Body of pancreas (tissue), 4 donors: Measurements from ENCODE around the gene PBRM1. TPM values are rescaled to one million over a fixed set of nuclear protein-coding genes. Genes with fewer than 3 reads are reported as not detected.

Experiments
- ATAC-seq: fragments of 150-250 bp; one replicate; pipeline ENCODE4 v1.9.1; 2016
- DNase-seq, 4 donors: peaks; one replicate each; pipeline ENCODE4 v3.0.0-alpha.2; 2019
- H3K27ac ChIP-seq, 4 donors: fragments of 200-600 bp; sonication (generic); 1 replicate in 3 of 4; 2 replicates in 1 of 4; pipeline versions ENCODE4 v1.5.1 to v1.6.1; 2016 to 2019; ENCODE audit warnings: mild to moderate bottlenecking in 1 of 4, mixed read lengths in 1 of 4, moderate library complexity in 1 of 4
- H3K27me3 ChIP-seq, 2 donors: fragments of 200-600 bp; sonication (generic); one replicate each; pipeline ENCODE4 v1.6.0; 2016; ENCODE audit warnings: mild to moderate bottlenecking in 1 of 2
- H3K36me3 ChIP-seq, 2 donors: fragments of 200-600 bp; sonication (generic); replicated peaks in 1 of 2; 2 replicates each; pipeline ENCODE4 v1.5.1; 2016; ENCODE audit warnings: low read depth in 2 of 2; ENCODE audit not compliant: insufficient read depth in 1 of 2
- H3K4me1 ChIP-seq: fragments of 200-600 bp; sonication (generic); one replicate; pipeline ENCODE4 v1.6.0; 2016
- H3K4me3 ChIP-seq, 2 donors: fragments of 200-600 bp; sonication (generic); 1 replicate in 1 of 2; 2 replicates in 1 of 2; pipeline ENCODE4 v1.5.1; 2016 to 2019
- H3K9me3 ChIP-seq, 3 donors: fragments of 200-600 bp; sonication (generic); 1 replicate in 2 of 3; 2 replicates in 1 of 3; pipeline ENCODE4 v1.5.1; 2016
- POLR2A ChIP-seq, 3 donors: fragments of 450-650 bp; IDR thresholded peaks; one replicate each; pipeline ENCODE4 v1.6.1; 2016; ENCODE audit warnings: antibody characterized with exemption in 3 of 3, mild to moderate bottlenecking in 2 of 3
- WGBS, 2 donors: methylation state at CpG; one replicate each; pipeline ENCODE4 v1.1.5; 2017; 5-methylcytosine and 5-hydroxymethylcytosine counted together
- intact Hi-C: fragments of 100-400 bp; cut with DNase I; formaldehyde crosslinking; loops from one replicate; pipeline ENCODE4 v1.15.1; 2023
- total RNA-seq, 2 donors: library from RNA; depleted of rRNA; stranded (reverse); fragments of >200 nt; gene quantifications; one replicate each; pipeline ENCODE4 v1.1.0, GENCODE V29; 2016
- TF ChIP-seq, protein P1 (sequence below), 7 experiments: fragments of 450-650 bp in 4 of 7; fragments of 200-600 bp in 3 of 7; sonication (generic) in 3 of 7; IDR thresholded peaks; one replicate each; pipeline ENCODE4 v1.5.1; 2016 to 2019; ENCODE audit warnings: antibody characterized with exemption in 7 of 7

The PBRM1 gene
- total RNA-seq, 2 donors from 2014 or later = 62.3 to 72.8 TPM

DNA sequence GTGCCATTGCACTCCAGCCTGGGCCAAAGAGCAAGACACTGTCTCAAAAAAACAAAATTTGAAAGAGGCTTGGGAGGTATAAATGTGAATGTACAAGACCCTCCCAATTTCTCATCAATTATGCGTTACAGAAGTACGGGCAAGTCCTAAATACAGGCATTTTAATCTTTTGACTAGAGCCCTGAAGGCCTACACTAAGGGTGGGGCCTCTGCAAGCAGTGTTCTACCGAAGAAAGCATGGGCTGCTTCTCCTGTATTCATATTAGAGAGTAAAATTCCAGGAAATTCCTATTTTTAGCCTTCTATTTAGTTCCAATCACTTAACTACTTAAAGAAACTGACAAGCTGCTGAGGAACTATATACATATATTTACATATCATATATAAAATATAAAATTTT is 25.7 kb downstream of the PBRM1 start:
- WGBS, 2 donors = 75 to 89% methylated on average over 3 of the region's 3 CpGs
- H3K27me3 ChIP-seq = no peaks in the 10 kb centered on the region
- TF ChIP-seq, protein P1, sequence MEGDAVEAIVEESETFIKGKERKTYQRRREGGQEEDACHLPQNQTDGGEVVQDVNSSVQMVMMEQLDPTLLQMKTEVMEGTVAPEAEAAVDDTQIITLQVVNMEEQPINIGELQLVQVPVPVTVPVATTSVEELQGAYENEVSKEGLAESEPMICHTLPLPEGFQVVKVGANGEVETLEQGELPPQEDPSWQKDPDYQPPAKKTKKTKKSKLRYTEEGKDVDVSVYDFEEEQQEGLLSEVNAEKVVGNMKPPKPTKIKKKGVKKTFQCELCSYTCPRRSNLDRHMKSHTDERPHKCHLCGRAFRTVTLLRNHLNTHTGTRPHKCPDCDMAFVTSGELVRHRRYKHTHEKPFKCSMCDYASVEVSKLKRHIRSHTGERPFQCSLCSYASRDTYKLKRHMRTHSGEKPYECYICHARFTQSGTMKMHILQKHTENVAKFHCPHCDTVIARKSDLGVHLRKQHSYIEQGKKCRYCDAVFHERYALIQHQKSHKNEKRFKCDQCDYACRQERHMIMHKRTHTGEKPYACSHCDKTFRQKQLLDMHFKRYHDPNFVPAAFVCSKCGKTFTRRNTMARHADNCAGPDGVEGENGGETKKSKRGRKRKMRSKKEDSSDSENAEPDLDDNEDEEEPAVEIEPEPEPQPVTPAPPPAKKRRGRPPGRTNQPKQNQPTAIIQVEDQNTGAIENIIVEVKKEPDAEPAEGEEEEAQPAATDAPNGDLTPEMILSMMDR (IDR thresholded peaks at IDR 0.05) = no peak
- no peak for TF ChIP-seq POLR2A (IDR thresholded peaks at IDR 0.05)
- no peaks in the 10 kb centered on the region for H3K4me1 ChIP-seq
- no peak for ATAC-seq
- DNase-seq = no peak
- H3K4me3 ChIP-seq = no peak overlapping the region
- H3K27ac ChIP-seq = no peak overlapping the region
- H3K9me3 ChIP-seq = no peaks in the 10 kb centered on the region
- H3K36me3 ChIP-seq = peaks cover 9 to 36% of the 10 kb centered on the region in 2 donors
- intact Hi-C loops = no loop called here

DNA sequence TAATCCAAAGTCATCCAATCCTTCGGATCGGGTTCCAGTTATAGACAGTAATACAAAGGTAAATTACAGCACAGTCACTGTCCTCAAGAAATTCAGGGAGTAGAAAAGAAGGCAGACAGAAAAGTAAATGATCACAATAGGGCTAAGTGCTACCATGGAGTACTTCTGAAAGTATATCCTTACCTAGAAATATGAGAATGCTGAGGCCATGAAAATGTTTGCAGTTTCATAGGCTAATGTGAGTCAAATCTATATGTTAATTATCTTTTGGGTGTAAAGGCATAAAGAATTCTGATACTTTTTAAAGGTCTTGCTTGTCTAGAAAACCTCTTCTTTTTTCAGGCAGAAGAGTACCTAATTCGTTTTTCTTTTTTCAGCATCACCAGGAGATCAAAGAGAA is 29.8 kb downstream of the PBRM1 start:
- ATAC-seq (no peak), DNase-seq (no peak)
- intact Hi-C loops = no loop called here
- WGBS, 2 donors = 85 to 92% methylated on average over 3 of the region's 3 CpGs
- H3K9me3 ChIP-seq = no peaks in the 10 kb centered on the region
- no peak overlapping the region for H3K4me3 ChIP-seq
- H3K27ac ChIP-seq = no peak overlapping the region
- no peaks in the 10 kb centered on the region for H3K27me3 ChIP-seq
- no peak for TF ChIP-seq POLR2A (IDR thresholded peaks at IDR 0.05)
- TF ChIP-seq, protein P1 (IDR thresholded peaks at IDR 0.05) = no peak
- H3K36me3 ChIP-seq = peaks cover 9 to 41% of the 10 kb centered on the region in 2 donors
- H3K4me1 ChIP-seq = no peaks in the 10 kb centered on the region

DNA sequence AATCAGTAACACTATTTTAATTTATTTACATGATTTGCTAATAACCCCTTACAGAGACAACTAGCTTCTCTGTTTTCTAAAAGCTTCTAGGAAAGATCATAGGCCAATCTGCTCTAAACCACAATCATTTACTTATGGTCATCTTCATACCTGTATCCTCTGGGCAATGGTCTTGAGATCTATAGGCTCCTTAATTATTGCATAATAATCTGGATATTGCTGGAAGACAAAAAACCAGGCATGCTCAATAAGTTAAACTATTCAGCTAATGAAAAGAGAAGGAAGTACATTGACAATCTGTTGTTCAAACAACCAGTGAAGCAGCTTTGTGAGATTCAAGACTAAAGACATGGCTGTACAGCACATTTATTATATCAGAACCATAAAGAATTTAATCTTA is 34.1 kb downstream of the PBRM1 start:
- H3K27ac ChIP-seq = no peak overlapping the region
- TF ChIP-seq, protein P1 (IDR thresholded peaks at IDR 0.05) = no peak
- TF ChIP-seq POLR2A (IDR thresholded peaks at IDR 0.05) = no peak
- no peak overlapping the region for H3K4me3 ChIP-seq
- intact Hi-C loops = no loop called here
- no peaks in the 10 kb centered on the region for H3K9me3 ChIP-seq
- H3K36me3 ChIP-seq = peaks cover 4 to 41% of the 10 kb centered on the region in 2 donors
- no peak for DNase-seq
- no peaks in the 10 kb centered on the region for H3K4me1 ChIP-seq
- H3K27me3 ChIP-seq = no peaks in the 10 kb centered on the region
- no peak for ATAC-seq

DNA sequence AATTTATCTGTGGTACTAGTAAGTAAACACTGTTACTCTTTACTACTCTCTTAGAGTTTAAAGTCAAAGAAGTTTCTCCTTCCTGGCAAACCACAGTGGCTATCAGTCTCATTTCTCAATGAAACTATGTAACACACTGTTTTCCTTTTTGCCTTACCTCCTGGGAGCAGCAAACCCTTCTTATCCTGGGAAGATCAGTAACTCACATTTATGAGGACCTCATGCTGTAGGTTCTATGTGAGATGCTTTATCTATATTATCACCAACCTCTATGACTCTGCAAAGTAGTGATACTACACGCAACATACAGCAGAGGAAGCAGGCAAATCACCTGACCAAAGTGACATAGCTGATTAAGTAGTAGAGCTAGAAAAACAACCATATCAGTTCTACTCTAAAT is 35.3 kb downstream of the PBRM1 start:
- Histone ChIP-seq H3K36me3 (peaks cover 0 to 34% of the 10 kb centered on the region in 2 donors), H3K9me3 (no peaks in the 10 kb centered on the region), H3K27me3 (no peaks in the 10 kb centered on the region), H3K4me3 (no peak overlapping the region), H3K4me1 (no peaks in the 10 kb centered on the region), H3K27ac (no peak overlapping the region)
- ATAC-seq = no peak
- intact Hi-C loops = no loop called here
- no peak for TF ChIP-seq POLR2A (IDR thresholded peaks at IDR 0.05)
- no peak for DNase-seq
- WGBS, 2 donors = 84 to 88% methylated on average over 1 of the region's 1 CpG

DNA sequence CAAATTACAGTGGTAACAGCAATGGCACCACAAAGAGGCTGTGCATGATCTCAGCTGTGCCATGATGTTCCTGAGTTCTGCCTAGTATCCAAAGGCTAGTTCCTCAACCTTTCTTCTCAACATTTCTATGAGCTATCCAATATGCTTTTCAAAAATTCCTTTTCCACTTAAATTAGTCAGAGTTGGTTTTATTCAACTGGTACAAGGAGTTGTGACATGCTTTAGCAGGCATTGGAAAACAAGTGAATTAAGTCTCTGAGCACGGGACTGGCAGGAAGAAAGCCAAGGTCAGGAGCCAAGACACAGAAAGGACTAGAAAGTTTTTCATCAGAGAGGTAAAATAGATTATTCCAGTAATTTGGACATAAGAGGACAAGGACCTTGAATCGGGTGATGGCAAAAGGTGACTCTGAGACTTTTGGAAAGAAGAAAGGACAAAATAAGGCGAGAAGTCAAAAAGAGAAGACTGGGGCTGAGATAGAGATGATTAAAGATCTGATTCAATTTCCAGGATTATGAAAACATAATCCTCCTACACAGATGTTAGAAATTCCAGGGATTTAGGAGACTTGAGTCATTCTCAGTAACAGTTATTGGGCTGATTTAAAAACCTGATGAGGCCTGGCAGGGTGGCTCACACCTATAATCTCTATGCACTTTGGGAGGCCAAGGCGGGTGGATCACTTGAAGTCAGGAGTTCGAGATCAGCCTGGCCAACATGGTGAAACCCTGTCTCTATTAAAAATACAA is 36.1 kb downstream of the PBRM1 start:
- no peaks in the 10 kb centered on the region for H3K4me1 ChIP-seq
- ATAC-seq = no peak
- no peak for DNase-seq
- H3K36me3 ChIP-seq = peaks cover 0 to 33% of the 10 kb centered on the region in 2 donors
- no peak for TF ChIP-seq POLR2A (IDR thresholded peaks at IDR 0.05)
- TF ChIP-seq, protein P1 (IDR thresholded peaks at IDR 0.05) = no peak
- no peaks in the 10 kb centered on the region for H3K9me3 ChIP-seq
- intact Hi-C loops = no loop called here
- 91 to 94% methylated on average over 5 of the region's 5 CpGs for WGBS, 2 donors
- H3K27me3 ChIP-seq = no peaks in the 10 kb centered on the region
- H3K4me3 ChIP-seq = no peak overlapping the region
- peak overlapping the region in 1 of 4 donors; percentile 21 for H3K27ac ChIP-seq
